ENCODE results near the gene GLTP.

GRCh38 chr12:109870648-109871047, 9.7 kb downstream of the GLTP start:
- TF ChIP-seq CTCF (IDR thresholded peaks at IDR 0.05) (no peak), POLR2A (IDR thresholded peaks at IDR 0.05) (no peak)
